ENCODE data around the gene EYS. TPM values are rescaled to one million over a fixed set of nuclear protein-coding genes. Genes with fewer than 3 reads are reported as not detected.

The EYS gene
- total RNA-seq, 2 experiments from 2014 or later: not detected

GRCh38 chr6:65117817-65118409 is 589.1 kb downstream of the EYS start:
- Mint-ChIP-seq H3K4me3 (no peak overlapping the region), H3K27ac (no peak overlapping the region), H3K4me1 (no peaks in the 10 kb centered on the region), H3K36me3 (no peaks in the 10 kb centered on the region), H3K9me3 (no peaks in the 10 kb centered on the region), H3K27me3 (no peaks in the 10 kb centered on the region)
- DNase-seq (no peak), ATAC-seq (ENCODE audit: low read depth) (no peak)
- POLR2A ChIA-PET: no interaction called here

GRCh38 chr6:65116326-65116725 is 590.7 kb downstream of the EYS start:
- no peaks in the 10 kb centered on the region for H3K4me1 Mint-ChIP-seq
- POLR2A ChIA-PET: no interaction called here
- H3K36me3 Mint-ChIP-seq: no peaks in the 10 kb centered on the region

GRCh38 chr6:65113581-65113980 is 593.4 kb downstream of the EYS start:
- ATAC-seq (ENCODE audit: low read depth) (no peak), DNase-seq (no peak)
- no peaks in the 10 kb centered on the region for H3K27me3 Mint-ChIP-seq
- no peak overlapping the region for H3K4me3 Mint-ChIP-seq
- H3K9me3 Mint-ChIP-seq: no peaks in the 10 kb centered on the region
- POLR2A ChIA-PET: no interaction called here
- H3K27ac Mint-ChIP-seq: no peak overlapping the region
- H3K36me3 Mint-ChIP-seq: no peaks in the 10 kb centered on the region
- H3K4me1 Mint-ChIP-seq: no peaks in the 10 kb centered on the region

More at GRCh38 chr6:65116326-65116725, 590.7 kb downstream of the EYS start:
- H3K4me3 Mint-ChIP-seq: no peak overlapping the region
- no peaks in the 10 kb centered on the region for H3K9me3 Mint-ChIP-seq
- H3K27ac Mint-ChIP-seq: no peak overlapping the region
- H3K27me3 Mint-ChIP-seq: no peaks in the 10 kb centered on the region
- ATAC-seq (ENCODE audit: low read depth) (no peak), DNase-seq (no peak)

- Mint-ChIP-seq H3K9me3 (no peaks in the 10 kb centered on the region), H3K27ac (no peak overlapping the region), H3K27me3 (no peaks in the 10 kb centered on the region), H3K4me1 (no peaks in the 10 kb centered on the region), H3K36me3 (no peaks in the 10 kb centered on the region), H3K4me3 (no peak overlapping the region)
- DNase-seq: no peak
- POLR2A ChIA-PET: no interaction called here
- no peak for ATAC-seq (ENCODE audit: low read depth)
Measured at GRCh38 chr6:65112435-65112834, 594.6 kb downstream of the EYS start.

- Mint-ChIP-seq H3K4me1 (no peaks in the 10 kb centered on the region), H3K27ac (no peak overlapping the region), H3K4me3 (no peak overlapping the region), H3K9me3 (no peaks in the 10 kb centered on the region), H3K27me3 (no peaks in the 10 kb centered on the region), H3K36me3 (no peaks in the 10 kb centered on the region)
- DNase-seq: no peak
- no peak for ATAC-seq (ENCODE audit: low read depth)
- POLR2A ChIA-PET: no interaction called here
Measured at GRCh38 chr6:65110031-65110430, 597.0 kb downstream of the EYS start.

GRCh38 chr6:65098349-65098748 is 608.7 kb downstream of the EYS start:
- Mint-ChIP-seq H3K27ac (no peak overlapping the region), H3K9me3 (peaks cover 1% of the 10 kb centered on the region), H3K4me3 (no peak overlapping the region), H3K4me1 (no peaks in the 10 kb centered on the region), H3K27me3 (no peaks in the 10 kb centered on the region), H3K36me3 (no peaks in the 10 kb centered on the region)
- no peak for DNase-seq
- ATAC-seq (ENCODE audit: low read depth): no peak
- POLR2A ChIA-PET: no interaction called here

- ATAC-seq (ENCODE audit: low read depth) (no peak), DNase-seq (no peak)
- Mint-ChIP-seq H3K36me3 (no peaks in the 10 kb centered on the region), H3K27ac (no peak overlapping the region), H3K4me1 (no peaks in the 10 kb centered on the region), H3K4me3 (no peak overlapping the region), H3K9me3 (peaks cover 14% of the 10 kb centered on the region), H3K27me3 (no peaks in the 10 kb centered on the region)
- POLR2A ChIA-PET: no interaction called here
Measured at GRCh38 chr6:65091561-65091960, 615.5 kb downstream of the EYS start.

GRCh38 chr6:65088575-65088974 is 618.5 kb downstream of the EYS start:
- no peak overlapping the region for H3K4me3 Mint-ChIP-seq
- no peaks in the 10 kb centered on the region for H3K4me1 Mint-ChIP-seq
- POLR2A ChIA-PET: no interaction called here
- peaks cover 12% of the 10 kb centered on the region for H3K9me3 Mint-ChIP-seq
- no peaks in the 10 kb centered on the region for H3K27me3 Mint-ChIP-seq
- no peak for DNase-seq
- H3K36me3 Mint-ChIP-seq: no peaks in the 10 kb centered on the region
- H3K27ac Mint-ChIP-seq: no peak overlapping the region
- ATAC-seq (ENCODE audit: low read depth): no peak

- no peaks in the 10 kb centered on the region for H3K9me3 Mint-ChIP-seq
- no peaks in the 10 kb centered on the region for H3K27me3 Mint-ChIP-seq
- no peak overlapping the region for H3K27ac Mint-ChIP-seq
- no peak overlapping the region for H3K4me3 Mint-ChIP-seq
- ATAC-seq (ENCODE audit: low read depth): no peak
- no peaks in the 10 kb centered on the region for H3K4me1 Mint-ChIP-seq
- no peak for DNase-seq
- POLR2A ChIA-PET: no interaction called here
- H3K36me3 Mint-ChIP-seq: no peaks in the 10 kb centered on the region
Measured at GRCh38 chr6:65081756-65082155, 625.3 kb downstream of the EYS start.

- Mint-ChIP-seq H3K27me3 (no peaks in the 10 kb centered on the region), H3K27ac (no peak overlapping the region), H3K4me1 (no peaks in the 10 kb centered on the region), H3K4me3 (no peak overlapping the region), H3K36me3 (no peaks in the 10 kb centered on the region), H3K9me3 (peaks cover 1% of the 10 kb centered on the region)
- ATAC-seq (ENCODE audit: low read depth): no peak
- POLR2A ChIA-PET: no interaction called here
- DNase-seq: no peak
Measured at GRCh38 chr6:65075705-65076230, 631.3 kb downstream of the EYS start.

- no peak overlapping the region for H3K4me3 Mint-ChIP-seq
- peaks cover 4% of the 10 kb centered on the region for H3K9me3 Mint-ChIP-seq
- no peaks in the 10 kb centered on the region for H3K4me1 Mint-ChIP-seq
- POLR2A ChIA-PET: no interaction called here
- DNase-seq (no peak), ATAC-seq (ENCODE audit: low read depth) (no peak)
- no peak overlapping the region for H3K27ac Mint-ChIP-seq
- H3K27me3 Mint-ChIP-seq: no peaks in the 10 kb centered on the region
- no peaks in the 10 kb centered on the region for H3K36me3 Mint-ChIP-seq
Measured at GRCh38 chr6:65072500-65072899, 634.5 kb downstream of the EYS start.

GRCh38 chr6:65071480-65071879 is 635.5 kb downstream of the EYS start:
- Mint-ChIP-seq H3K4me1 (no peaks in the 10 kb centered on the region), H3K9me3 (peaks cover 4% of the 10 kb centered on the region), H3K27ac (no peak overlapping the region), H3K36me3 (no peaks in the 10 kb centered on the region), H3K4me3 (no peak overlapping the region), H3K27me3 (no peaks in the 10 kb centered on the region)
- POLR2A ChIA-PET: no interaction called here
- DNase-seq (no peak), ATAC-seq (ENCODE audit: low read depth) (no peak)

GRCh38 chr6:65064844-65065243 is 642.2 kb downstream of the EYS start:
- POLR2A ChIA-PET: no interaction called here
- no peaks in the 10 kb centered on the region for H3K27me3 Mint-ChIP-seq

GRCh38 chr6:65059568-65059967 is 647.5 kb downstream of the EYS start:
- H3K36me3 Mint-ChIP-seq: no peaks in the 10 kb centered on the region
- ATAC-seq (ENCODE audit: low read depth) (no peak), DNase-seq (no peak)
- H3K9me3 Mint-ChIP-seq: peaks cover 1% of the 10 kb centered on the region
- no peaks in the 10 kb centered on the region for H3K4me1 Mint-ChIP-seq
- H3K4me3 Mint-ChIP-seq: no peak overlapping the region
- no peaks in the 10 kb centered on the region for H3K27me3 Mint-ChIP-seq
- POLR2A ChIA-PET: no interaction called here
- no peak overlapping the region for H3K27ac Mint-ChIP-seq

More at GRCh38 chr6:65064844-65065243, 642.2 kb downstream of the EYS start:
- Mint-ChIP-seq H3K9me3 (peaks cover 2% of the 10 kb centered on the region), H3K36me3 (no peaks in the 10 kb centered on the region), H3K27ac (no peak overlapping the region), H3K4me1 (no peaks in the 10 kb centered on the region), H3K4me3 (no peak overlapping the region)
- no peak for DNase-seq
- no peak for ATAC-seq (ENCODE audit: low read depth)

- ATAC-seq (ENCODE audit: low read depth) (no peak), DNase-seq (no peak)
- Mint-ChIP-seq H3K36me3 (no peaks in the 10 kb centered on the region), H3K9me3 (peaks cover 1% of the 10 kb centered on the region), H3K27ac (no peak overlapping the region), H3K4me1 (no peaks in the 10 kb centered on the region), H3K27me3 (no peaks in the 10 kb centered on the region), H3K4me3 (no peak overlapping the region)
- POLR2A ChIA-PET: no interaction called here
Measured at GRCh38 chr6:65055545-65055944, 651.5 kb downstream of the EYS start.

All from activated naive CD8-positive, alpha-beta T cell treated with anti-CD3 and anti-CD28 coated beads, Interleukin-2, amount 10 ng/mL, durations not matched to agents 7 days and 5 days (primary cell).